Naive thymus-derived CD8-positive, alpha-beta T cell (primary cell): ENCODE measurements around the gene RELN. TPM values are rescaled to one million over a fixed set of nuclear protein-coding genes. Genes with fewer than 3 reads are reported as not detected.
"Not testable (repeated sequence)": the region's sequence is repeated elsewhere in the genome, so short reads cannot be mapped to it uniquely, and the experiment has no call there.

Experiments
- ATAC-seq, 2 donors: fragments of 150-1000 bp; cut with Tn5 transposase in 1 of 2; sonication (Bioruptor Pico), chemical (Tn5 transposase) in 1 of 2; 1 replicate in 1 of 2; 2 replicates in 1 of 2; pipeline ENCODE4 v1.10.0; 2021; ENCODE audit warnings: mild to moderate bottlenecking in 2 of 2, moderate library complexity in 2 of 2
- POLR2A ChIA-PET: fragments of 350-600 bp; sonication (Branson Sonifier 250); formaldehyde crosslinking; loops from one replicate; lab custom pipeline; 2021; ENCODE audit warnings: antibody characterized with exemption; lab: Charles Lee
- DNase-seq, 10 donors: peaks; one replicate each; pipeline versions ENCODE4 v3.0.0 to v3.0.0-alpha.2; 2020 to 2022
- H3K27ac Mint-ChIP-seq, 10 donors: one replicate each; pipeline ENCODE4 v1.8.0; 2020 to 2022; ENCODE audit warnings: mild to moderate bottlenecking in 10 of 10, mixed read lengths in 10 of 10, moderate library complexity in 4 of 10, inconsistent platforms in 1 of 10
- H3K27me3 Mint-ChIP-seq, 5 donors: one replicate each; pipeline ENCODE4 v1.8.0; 2021 to 2022; ENCODE audit warnings: mixed read lengths in 5 of 5
- H3K36me3 Mint-ChIP-seq, 3 donors: one replicate each; pipeline ENCODE4 v1.8.0; 2020 to 2022; ENCODE audit warnings: mixed read lengths in 3 of 3, mild to moderate bottlenecking in 2 of 3, inconsistent platforms in 1 of 3
- H3K4me1 Mint-ChIP-seq, 4 donors: one replicate each; pipeline ENCODE4 v1.8.0; 2021 to 2022; ENCODE audit warnings: mixed read lengths in 4 of 4
- H3K4me3 Mint-ChIP-seq, 10 donors: one replicate each; pipeline ENCODE4 v1.8.0; 2020 to 2022; ENCODE audit warnings: mild to moderate bottlenecking in 10 of 10, mixed read lengths in 10 of 10, moderate library complexity in 6 of 10, inconsistent platforms in 1 of 10
- H3K9me3 Mint-ChIP-seq, 9 donors: one replicate each; pipeline ENCODE4 v1.8.0; 2020 to 2022; ENCODE audit warnings: mixed read lengths in 9 of 9, mild to moderate bottlenecking in 3 of 9, inconsistent platforms in 1 of 9, moderate library complexity in 1 of 9
- polyA plus RNA-seq, 3 donors: library from polyadenylated mRNA; unstranded; fragments of 300-500 nt; fragmentation: Illumina TruSeq; gene quantifications; one replicate each; pipeline ENCODE4 v1.2.3, GENCODE V29; 2021
- total RNA-seq, 8 experiments: library from RNA in 2 of 8; stranded (reverse) in 2 of 8; gene quantifications; one replicate each; pipeline ENCODE4 v1.2.3 and lab custom pipeline; 2021 to 2026

RELN gene
- total and polyA plus RNA-seq, 5 experiments from 2014 or later, result not detected

GRCh38 chr7:103803631-103804030 is 185.8 kb downstream of the RELN start:
- H3K27me3 Mint-ChIP-seq, result peaks cover 0 to 5% (median 0%) of the 10 kb centered on the region in 5 donors
- no peaks in the 10 kb centered on the region for H3K4me1 Mint-ChIP-seq
- no peak for ATAC-seq
- H3K9me3 Mint-ChIP-seq, result peaks cover 0 to 4% (median 0%) of the 10 kb centered on the region in 9 donors
- no peak for DNase-seq
- H3K4me3 Mint-ChIP-seq, result no peak overlapping the region
- POLR2A ChIA-PET, result no interaction called here
- H3K27ac Mint-ChIP-seq, result no peak overlapping the region
- H3K36me3 Mint-ChIP-seq, result no peaks in the 10 kb centered on the region

- no peak overlapping the region for H3K27ac Mint-ChIP-seq
- peaks cover 0 to 8% (median 0%) of the 10 kb centered on the region in 5 donors for H3K27me3 Mint-ChIP-seq
- DNase-seq, result no peak
- H3K4me1 Mint-ChIP-seq, result no peaks in the 10 kb centered on the region
- no peaks in the 10 kb centered on the region for H3K36me3 Mint-ChIP-seq
- no peak for ATAC-seq
- no peaks in the 10 kb centered on the region for H3K9me3 Mint-ChIP-seq
- H3K4me3 Mint-ChIP-seq, result no peak overlapping the region
- POLR2A ChIA-PET, result no interaction called here
These were observed 190.2 kb downstream of the RELN start for GRCh38 chr7:103799298-103799697.

- H3K27me3 Mint-ChIP-seq, result peaks cover 0 to 8% (median 0%) of the 10 kb centered on the region in 5 donors
- no peaks in the 10 kb centered on the region for H3K36me3 Mint-ChIP-seq
- no peak overlapping the region for H3K4me3 Mint-ChIP-seq
- H3K4me1 Mint-ChIP-seq, result no peaks in the 10 kb centered on the region
- POLR2A ChIA-PET, result no interaction called here
- ATAC-seq (no peak), DNase-seq (no peak)
- H3K27ac Mint-ChIP-seq, result no peak overlapping the region
- no peaks in the 10 kb centered on the region for H3K9me3 Mint-ChIP-seq
These were observed 191.7 kb downstream of the RELN start for GRCh38 chr7:103797647-103798307.

GRCh38 chr7:103796327-103796962 is 193.0 kb downstream of the RELN start:
- peaks cover 0 to 4% (median 0%) of the 10 kb centered on the region in 9 donors for H3K9me3 Mint-ChIP-seq
- DNase-seq (no peak), ATAC-seq (no peak)
- H3K27me3 Mint-ChIP-seq, result peaks cover 0 to 8% (median 0%) of the 10 kb centered on the region in 5 donors
- no peak overlapping the region for H3K4me3 Mint-ChIP-seq
- POLR2A ChIA-PET, result no interaction called here
- H3K4me1 Mint-ChIP-seq, result no peaks in the 10 kb centered on the region
- H3K36me3 Mint-ChIP-seq, result no peaks in the 10 kb centered on the region
- no peak overlapping the region for H3K27ac Mint-ChIP-seq

- H3K36me3 Mint-ChIP-seq, result no peaks in the 10 kb centered on the region
- peaks cover 0 to 11% (median 2%) of the 10 kb centered on the region in 9 donors for H3K9me3 Mint-ChIP-seq
- peaks cover 0 to 8% (median 0%) of the 10 kb centered on the region in 5 donors for H3K27me3 Mint-ChIP-seq
- POLR2A ChIA-PET, result no interaction called here
- H3K4me1 Mint-ChIP-seq, result no peaks in the 10 kb centered on the region
- H3K4me3 Mint-ChIP-seq, result no peak overlapping the region
- no peak overlapping the region for H3K27ac Mint-ChIP-seq
- ATAC-seq (no peak), DNase-seq (no peak)
These were observed 193.7 kb downstream of the RELN start for GRCh38 chr7:103795787-103796186.

GRCh38 chr7:103795107-103795506 is 194.4 kb downstream of the RELN start:
- Mint-ChIP-seq H3K27me3 (peaks cover 0 to 8% (median 0%) of the 10 kb centered on the region in 5 donors), H3K4me3 (no peak overlapping the region), H3K36me3 (no peaks in the 10 kb centered on the region), H3K27ac (no peak overlapping the region), H3K4me1 (no peaks in the 10 kb centered on the region), H3K9me3 (peaks cover 0 to 13% (median 2%) of the 10 kb centered on the region in 9 donors)
- ATAC-seq (no peak), DNase-seq (no peak)
- POLR2A ChIA-PET, result no interaction called here

GRCh38 chr7:103794424-103794823 is 195.0 kb downstream of the RELN start:
- Mint-ChIP-seq H3K36me3 (no peaks in the 10 kb centered on the region), H3K27me3 (peaks cover 0 to 5% (median 0%) of the 10 kb centered on the region in 5 donors), H3K4me3 (no peak overlapping the region), H3K27ac (no peak overlapping the region), H3K9me3 (peaks cover 0 to 13% (median 2%) of the 10 kb centered on the region in 9 donors), H3K4me1 (no peaks in the 10 kb centered on the region)
- POLR2A ChIA-PET, result no interaction called here
- DNase-seq, result no peak
- no peak for ATAC-seq

- no peak overlapping the region for H3K27ac Mint-ChIP-seq
- POLR2A ChIA-PET, result no interaction called here
- DNase-seq (no peak), ATAC-seq (no peak)
- H3K27me3 Mint-ChIP-seq, result peaks cover 0 to 3% (median 0%) of the 10 kb centered on the region in 5 donors
- H3K36me3 Mint-ChIP-seq, result no peaks in the 10 kb centered on the region
- no peaks in the 10 kb centered on the region for H3K4me1 Mint-ChIP-seq
- H3K4me3 Mint-ChIP-seq, result no peak overlapping the region
- peaks cover 0 to 13% (median 2%) of the 10 kb centered on the region in 9 donors for H3K9me3 Mint-ChIP-seq
These were observed 195.8 kb downstream of the RELN start for GRCh38 chr7:103793614-103794013.

GRCh38 chr7:103791894-103792293 is 197.6 kb downstream of the RELN start:
- Mint-ChIP-seq H3K4me3 (no peak overlapping the region), H3K4me1 (no peaks in the 10 kb centered on the region), H3K36me3 (no peaks in the 10 kb centered on the region), H3K27me3 (peaks cover 0 to 10% (median 3%) of the 10 kb centered on the region in 5 donors), H3K9me3 (peaks cover 0 to 14% (median 4%) of the 10 kb centered on the region in 9 donors), H3K27ac (no peak overlapping the region)
- ATAC-seq (no peak), DNase-seq (no peak)
- POLR2A ChIA-PET, result no interaction called here

- H3K36me3 Mint-ChIP-seq, H3K4me1 Mint-ChIP-seq, H3K4me3 Mint-ChIP-seq, ATAC-seq, DNase-seq, POLR2A ChIA-PET, H3K27ac Mint-ChIP-seq: not testable (repeated sequence)
- Mint-ChIP-seq H3K27me3 (peaks cover 4 to 16% (median 6%) of the 10 kb centered on the region in 5 donors), H3K9me3 (peaks cover 0 to 14% (median 4%) of the 10 kb centered on the region in 9 donors)
These were observed 202.4 kb downstream of the RELN start for GRCh38 chr7:103787041-103787440.

- Mint-ChIP-seq H3K9me3 (peaks cover 0 to 22% (median 2%) of the 10 kb centered on the region in 9 donors), H3K4me3 (no peak overlapping the region), H3K27me3 (peaks cover 6 to 25% (median 11%) of the 10 kb centered on the region in 5 donors), H3K36me3 (no peaks in the 10 kb centered on the region), H3K27ac (no peak overlapping the region), H3K4me1 (no peaks in the 10 kb centered on the region)
- POLR2A ChIA-PET, result no interaction called here
- ATAC-seq (no peak), DNase-seq (no peak)
These were observed 204.7 kb downstream of the RELN start for GRCh38 chr7:103784646-103785286.

- H3K9me3 Mint-ChIP-seq, result peaks cover 0 to 9% (median 0%) of the 10 kb centered on the region in 9 donors
- no peak overlapping the region for H3K27ac Mint-ChIP-seq
- POLR2A ChIA-PET, result no interaction called here
- H3K27me3 Mint-ChIP-seq, result peaks cover 3 to 12% (median 8%) of the 10 kb centered on the region in 5 donors
- no peak overlapping the region for H3K4me3 Mint-ChIP-seq
- no peak for ATAC-seq
- H3K4me1 Mint-ChIP-seq, result no peaks in the 10 kb centered on the region
- no peak for DNase-seq
- no peaks in the 10 kb centered on the region for H3K36me3 Mint-ChIP-seq
These were observed 208.0 kb downstream of the RELN start for GRCh38 chr7:103781409-103781808.

- not testable (repeated sequence) for DNase-seq
These were observed 208.9 kb downstream of the RELN start for GRCh38 chr7:103780561-103780960.

More at GRCh38 chr7:103780561-103780960, 208.9 kb downstream of the RELN start:
- H3K27ac Mint-ChIP-seq, ATAC-seq, H3K9me3 Mint-ChIP-seq, H3K4me1 Mint-ChIP-seq, POLR2A ChIA-PET, H3K4me3 Mint-ChIP-seq, H3K36me3 Mint-ChIP-seq: not testable (repeated sequence)
- H3K27me3 Mint-ChIP-seq, result peaks cover 3 to 12% (median 8%) of the 10 kb centered on the region in 5 donors
